K562 (cell line): ENCODE data around the gene ARHGAP9. TPM values are rescaled to one million over a fixed set of nuclear protein-coding genes. Genes with fewer than 3 reads are reported as not detected.

Experiments used
- BMI1 ChIP-seq: fragments of 150-350 bp; IDR thresholded peaks from 2 replicates; pipeline ENCODE4 v1.6.1; 2014; ENCODE audit warnings: low read length
- HMG20B ChIP-seq: fragments of 250-450 bp; sonication (Bioruptor Pico); IDR thresholded peaks from 2 replicates; pipeline ENCODE4 v1.5.0; 2021; ENCODE audit warnings: mild to moderate bottlenecking
- HSF4 ChIP-seq: fragments of 250-450 bp; sonication (Bioruptor Pico); IDR thresholded peaks from 2 replicates; pipeline ENCODE4 v2.1.2; 2022; ENCODE audit warnings: mild to moderate bottlenecking, moderate library complexity, borderline replicate concordance
- NUFIP1 ChIP-seq: fragments of 450-650 bp; IDR thresholded peaks from 2 replicates; pipeline ENCODE4 v1.6.1; 2018; ENCODE audit not compliant: partially characterized antibody
- OTX1 ChIP-seq: fragments of 450-650 bp; formaldehyde crosslinking; IDR thresholded peaks from 2 replicates; pipeline ENCODE4 v1.4.0; 2022; ENCODE audit warnings: mild to moderate bottlenecking
- POLR2AphosphoS5 ChIP-seq: IDR thresholded peaks from 2 replicates; pipeline ENCODE4 v1.6.1; 2011; ENCODE audit warnings: mild to moderate bottlenecking, low read depth, low read length, moderate library complexity; ENCODE audit not compliant: control insufficient read depth, insufficient read depth
- PREB ChIP-seq: sonication (generic); formaldehyde crosslinking; IDR thresholded peaks from 2 replicates; pipeline ENCODE4 v1.8.1; 2023; ENCODE audit warnings: mild to moderate bottlenecking, missing genetic modification reagents
- RBM22 ChIP-seq: fragments of 200-400 bp; formaldehyde crosslinking; IDR thresholded peaks from 2 replicates; pipeline ENCODE4 v1.6.1; 2018; ENCODE audit warnings: low read length, low read depth; ENCODE audit not compliant: poor library complexity, severe bottlenecking
- RNF219 ChIP-seq: fragments of 250-450 bp; sonication (Bioruptor Pico); IDR thresholded peaks from 2 replicates; pipeline ENCODE4 v1.5.0; 2022; ENCODE audit warnings: mild to moderate bottlenecking
- SMARCA5 ChIP-seq: fragments of 450-650 bp; IDR thresholded peaks from 2 replicates; pipeline ENCODE4 v1.6.1; 2016
- TCFL5 ChIP-seq: fragments of 250-450 bp; sonication (Bioruptor Pico); conservative IDR thresholded peaks from 2 replicates; pipeline ENCODE4 v1.6.1; 2021; ENCODE audit warnings: mild to moderate bottlenecking, moderate library complexity, matching md5 sums
- ZBTB12 ChIP-seq: fragments of 250-450 bp; sonication (Bioruptor Pico); IDR thresholded peaks from 2 replicates; pipeline ENCODE4 v1.4.0; 2020
- ZEB2 ChIP-seq: fragments of 450-650 bp; IDR thresholded peaks from 2 replicates; pipeline ENCODE4 v1.6.1; 2016
- ZNF217 ChIP-seq: sonication (generic); formaldehyde crosslinking; IDR thresholded peaks from 2 replicates; pipeline ENCODE4 v1.8.0; 2022; ENCODE audit warnings: mild to moderate bottlenecking, missing genetic modification reagents
- ZNF232 ChIP-seq: sonication (generic); formaldehyde crosslinking; IDR thresholded peaks from 2 replicates; pipeline ENCODE4 v1.8.0; 2022; ENCODE audit warnings: mild to moderate bottlenecking, missing genetic modification reagents
- ZNF274 ChIP-seq: IDR thresholded peaks from 2 replicates; pipeline ENCODE4 v1.6.1; 2011; ENCODE audit warnings: low read depth, mild to moderate bottlenecking, low read length, moderate library complexity, borderline replicate concordance
- ZNF280B ChIP-seq: fragments of 250-450 bp; sonication (Bioruptor Pico); IDR thresholded peaks from 2 replicates; pipeline ENCODE4 v1.5.1; 2021; ENCODE audit warnings: mild to moderate bottlenecking
- ZNF609 ChIP-seq: sonication (generic); formaldehyde crosslinking; IDR thresholded peaks from 2 replicates; pipeline ENCODE4 v1.8.1; 2023; ENCODE audit warnings: missing genetic modification reagents, mild to moderate bottlenecking, borderline replicate concordance
- polyA plus RNA-seq, 8 experiments: library from polyadenylated mRNA; depleted of rRNA in 4 of 8; stranded (reverse) in 5 of 8; unstranded in 3 of 8; fragments of >200 nt; fragmentation: Nextera tagmentation in 2 of 8; fragmentation: Illumina TruSeq in 1 of 8; extraction: Ambion mirVana in 2 of 8; extraction: Trizol in 1 of 8; gene quantifications; 2 replicates each; pipeline versions ENCODE4 v1.2.1 to v1.2.3, GENCODE V29; 2011 to 2014; ENCODE audit warnings: inconsistent platforms in 1 of 8, missing spikeins in 1 of 8
- total RNA-seq, 7 experiments: library from RNA; depleted of rRNA in 6 of 7; stranded (reverse); fragments of >200 nt in 6 of 7; fragmentation: Illumina TruSeq in 2 of 7; extraction: Trizol in 2 of 7; gene quantifications; 2 replicates each; pipeline versions ENCODE4 v1.2.1 to v1.2.3, GENCODE V29; 2011 to 2021; ENCODE audit warnings: low replicate concordance in 1 of 7

Gene ARHGAP9
- total and polyA plus RNA-seq, 9 of the 15 experiments (the other 6 are each of a cell fraction or from before 2014, with no cell fraction given), result 1.5 to 10.2 (median 5.1) TPM

GRCh38 chr12:57430931-57431566 is 48.6 kb downstream of the ARHGAP9 start, which contains the start of gene R3HDM2 (continued):
- TF ChIP-seq ZNF609 (peak; percentile 97), ZNF232 (peak; percentile 96), PREB (CRISPR knock-in tag) (no peak), ZNF274 (no peak), TCFL5 (CRISPR knock-in tag) (0 out of 2 replicates have a peak, but pooled peaks have one; percentile 12), ZBTB12 (CRISPR knock-in tag) (peak; percentile 82), SMARCA5 (no peak), ZNF280B (no peak), ZEB2 (peak; percentile 60; the same call in 1 of the 2 replicates), RBM22 (no peak), NUFIP1 (no peak), BMI1 (no peak), POLR2AphosphoS5 (peak; percentile 88), ZNF217 (CRISPR knock-in tag) (peak; percentile 89; the same call in 1 of the 2 replicates), OTX1 (no peak), HMG20B (no peak), RNF219 (CRISPR knock-in tag) (no peak), HSF4 (no peak)
